Omental fat pad (tissue), 4 donors: ENCODE measurements around the gene TEX19. TPM values are rescaled to one million over a fixed set of nuclear protein-coding genes. Genes with fewer than 3 reads are reported as not detected.
"Not testable (repeated sequence)": the region's sequence is repeated elsewhere in the genome, so short reads cannot be mapped to it uniquely, and the experiment has no call there.

ENCODE experiments used
- ATAC-seq: fragments of 150-250 bp; one replicate; pipeline ENCODE4 v1.9.1; 2016; ENCODE audit warnings: mild to moderate bottlenecking, moderate library complexity; ENCODE audit not compliant: low FRiP score
- DNase-seq: peaks from one replicate; pipeline ENCODE4 v3.0.0-alpha.2; 2019; ENCODE audit warnings: low spot score
- CTCF ChIP-seq, 3 donors: fragments of 450-650 bp; IDR thresholded peaks; one replicate each; pipeline ENCODE4 v1.5.1; 2016 to 2017; ENCODE audit warnings: antibody characterized with exemption in 3 of 3, mild to moderate bottlenecking in 3 of 3, moderate library complexity in 2 of 3
- total RNA-seq, 4 donors: library from RNA; depleted of rRNA; stranded (reverse); fragments of >200 nt; gene quantifications; one replicate each; pipeline ENCODE4 v1.1.0, GENCODE V29; 2016

The TEX19 gene
- total RNA-seq, 4 donors from 2014 or later, result not detected

- ATAC-seq, result no peak
- DNase-seq, result no peak
- no peak for TF ChIP-seq CTCF (IDR thresholded peaks at IDR 0.05)
Observed at GRCh38 chr17:82342361-82343079, 16.5 kb upstream of the TEX19 start.

DNA sequence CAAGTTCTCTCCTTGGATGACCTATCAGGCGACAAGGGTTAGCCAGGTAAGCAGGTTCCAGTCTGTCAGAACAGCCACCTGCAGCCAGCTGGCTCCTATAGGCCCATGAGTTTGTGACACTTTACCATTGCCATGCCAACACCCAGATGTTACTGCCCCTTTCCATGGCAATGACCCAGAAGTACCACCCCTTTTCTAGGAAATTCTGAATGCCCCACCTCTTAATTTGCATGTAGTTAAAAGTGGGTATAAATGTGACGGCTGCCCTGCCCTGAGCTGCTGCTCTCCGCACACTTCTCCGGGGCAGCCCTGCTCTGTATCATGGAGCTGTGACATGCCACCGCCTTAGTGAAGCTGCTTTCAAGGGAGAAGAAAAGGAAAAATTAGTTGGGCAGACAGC lies 15.5 kb upstream of the TEX19 start:
- no peak for TF ChIP-seq CTCF (IDR thresholded peaks at IDR 0.05)
- ATAC-seq (no peak), DNase-seq (no peak)

DNA sequence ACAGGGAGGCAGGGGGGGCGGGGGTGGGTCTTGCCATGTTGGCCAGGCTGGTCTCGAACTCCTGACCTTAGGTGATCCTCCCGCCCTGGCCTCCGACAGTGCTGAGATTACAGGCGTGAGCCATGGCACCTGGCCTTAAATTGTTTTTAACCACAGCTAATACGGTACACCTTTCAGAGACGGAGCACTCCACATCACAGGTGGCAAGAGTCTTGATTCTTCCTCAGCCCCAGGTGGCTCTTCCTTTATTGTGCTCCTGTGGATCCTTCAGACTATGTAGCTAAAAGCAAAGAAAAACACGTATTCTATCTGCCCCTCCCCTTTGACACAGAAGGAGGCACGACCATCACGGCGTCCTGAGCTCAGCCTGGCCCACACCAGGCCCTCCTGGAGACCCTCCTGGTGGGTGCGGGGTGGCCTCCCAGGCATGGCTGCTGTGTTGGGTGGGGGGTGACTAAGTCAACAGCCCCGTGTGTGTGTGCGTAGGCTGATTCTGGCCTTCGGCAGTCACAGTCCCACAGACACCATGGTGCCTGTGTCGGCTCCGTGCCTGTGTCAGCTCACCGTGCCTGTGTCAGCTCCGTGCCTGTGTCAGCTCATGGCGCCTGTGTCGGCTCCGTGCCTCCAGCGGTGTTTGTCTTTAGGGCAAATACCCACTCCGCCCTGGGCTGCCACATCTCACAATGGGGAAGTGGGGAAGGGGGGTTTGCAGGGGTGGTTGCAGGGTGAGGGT lies 14.7 kb upstream of the TEX19 start:
- DNase-seq (no peak), ATAC-seq (no peak)
- TF ChIP-seq CTCF (IDR thresholded peaks at IDR 0.05), result no peak

- TF ChIP-seq CTCF (IDR thresholded peaks at IDR 0.05), result no peak
- no peak for ATAC-seq
- DNase-seq, result no peak
Observed at GRCh38 chr17:82345151-82345976, 13.7 kb upstream of the TEX19 start.

- ATAC-seq (no peak), DNase-seq (no peak)
- TF ChIP-seq CTCF (IDR thresholded peaks at IDR 0.05), result no peak
Observed at GRCh38 chr17:82346342-82347300, 12.4 kb upstream of the TEX19 start.

GRCh38 chr17:82347994-82348393 lies 11.1 kb upstream of the TEX19 start:
- not testable (repeated sequence) for DNase-seq, ATAC-seq
